AG20443 (cell line): ENCODE measurements around the gene SCP2.
A peak's percentile ranks its signal among the peaks of the same experiment; 100 is the strongest.

Experiments used
- DNase-seq: peaks from one replicate; pipeline ENCODE4 v3.0.0; 2012; ENCODE audit warnings: low spot score, mixed read lengths

The SCP2 gene

DNA sequence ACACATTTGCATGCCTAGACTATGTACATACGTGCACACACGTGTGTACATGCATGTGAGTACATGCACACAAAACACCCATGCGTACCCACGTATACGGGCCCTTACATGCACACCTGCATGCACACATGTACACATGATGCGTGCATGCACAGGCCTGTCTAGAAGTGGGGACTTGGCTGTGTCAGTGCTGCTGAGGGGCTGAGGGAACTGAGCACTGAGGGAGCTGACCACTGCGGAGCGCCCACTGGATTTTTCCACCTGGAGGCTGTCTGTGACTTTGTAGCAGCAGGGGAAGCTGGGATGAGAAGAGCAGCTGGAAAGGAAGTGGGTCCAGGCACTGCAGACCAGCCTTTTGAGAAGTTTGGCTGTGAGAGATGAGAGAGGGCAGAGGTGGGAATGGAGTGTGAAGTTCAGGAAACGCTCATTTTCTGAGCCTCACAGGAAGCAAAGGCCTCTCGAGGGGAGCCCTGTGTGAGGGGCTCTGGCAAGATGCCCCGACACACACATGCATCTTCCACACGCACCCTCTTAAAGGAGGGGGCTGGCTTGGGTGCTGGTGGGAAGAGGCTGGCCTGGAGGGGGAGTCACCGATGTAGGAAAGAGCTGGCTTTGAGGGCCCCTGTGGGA is 155.9 kb downstream of the SCP2 start:
- no peak for DNase-seq

- DNase-seq = no peak
Observed at GRCh38 chr1:53083636-53084588, 156.8 kb downstream of the SCP2 start.

DNA sequence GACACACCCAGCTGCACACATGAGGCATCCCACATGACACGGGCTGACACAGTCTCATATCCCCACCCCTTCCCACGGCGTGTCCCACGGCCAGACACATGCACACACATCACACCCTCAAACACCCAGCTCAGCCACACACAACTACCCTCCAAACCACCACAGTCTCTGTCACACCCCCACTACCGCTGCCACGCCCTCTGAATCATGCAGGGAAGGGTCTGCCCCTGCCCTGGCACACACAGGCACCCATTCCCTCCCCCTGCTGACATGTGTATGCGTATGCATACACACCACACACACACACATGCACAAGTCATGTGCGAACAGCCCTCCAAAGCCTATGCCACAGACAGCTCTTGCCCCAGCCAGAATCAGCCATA is 157.5 kb downstream of the SCP2 start:
- no peak for DNase-seq

GRCh38 chr1:53085405-53085804 is 158.3 kb downstream of the SCP2 start:
- no peak for DNase-seq

- no peak for DNase-seq
Observed at GRCh38 chr1:53086491-53087070, 159.5 kb downstream of the SCP2 start.

- DNase-seq = no peak
Observed at GRCh38 chr1:53087332-53088285, 160.5 kb downstream of the SCP2 start.

- no peak for DNase-seq
Observed at GRCh38 chr1:53088616-53089300, 161.7 kb downstream of the SCP2 start.

GRCh38 chr1:53089478-53090226 is 162.6 kb downstream of the SCP2 start:
- no peak for DNase-seq

DNA sequence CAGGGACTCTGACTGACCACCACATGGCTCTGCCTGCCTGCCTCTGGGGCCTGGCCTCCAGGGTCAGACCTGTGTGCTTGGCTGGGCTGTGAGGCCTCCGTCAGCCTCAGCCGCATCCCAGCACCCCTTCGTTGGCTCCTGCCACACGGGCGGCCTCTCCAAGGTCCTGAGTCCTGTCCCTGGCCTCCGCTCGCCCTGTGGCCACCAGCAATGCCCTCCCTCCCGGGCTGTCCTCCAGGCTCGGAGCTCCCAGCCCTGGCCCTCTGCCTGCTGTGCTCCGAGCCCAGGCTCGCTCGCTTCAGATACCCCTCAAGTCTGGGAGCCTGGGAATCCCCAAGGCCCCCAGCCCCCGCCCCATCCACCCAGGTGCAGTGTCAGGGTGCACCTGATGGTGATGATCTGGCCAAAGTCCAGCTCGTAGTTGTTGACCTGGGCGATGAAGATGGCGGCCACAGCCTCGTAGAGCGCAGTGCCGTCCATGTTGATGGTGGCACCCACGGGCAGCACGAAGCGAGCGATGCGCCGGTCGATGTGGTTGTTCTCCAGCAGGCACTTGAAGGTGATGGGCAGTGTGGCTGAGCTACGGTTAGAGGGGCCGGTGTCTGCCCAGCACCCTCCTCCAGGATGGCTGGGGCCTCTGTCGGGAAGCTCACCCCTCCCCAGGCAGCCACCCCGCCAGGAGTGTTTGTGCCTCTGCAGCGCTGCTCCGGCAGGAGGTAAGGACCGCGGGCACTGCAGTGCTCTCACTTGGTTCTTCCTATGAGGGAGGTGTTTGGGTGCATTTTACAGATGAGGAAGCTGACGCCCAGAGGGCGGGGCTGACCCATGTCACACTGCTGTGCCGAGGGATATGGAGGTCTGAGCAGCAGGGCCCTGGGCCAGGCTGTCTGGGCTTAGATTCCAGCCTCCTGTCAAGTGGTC is 163.4 kb downstream of the SCP2 start:
- no peak for DNase-seq

DNA sequence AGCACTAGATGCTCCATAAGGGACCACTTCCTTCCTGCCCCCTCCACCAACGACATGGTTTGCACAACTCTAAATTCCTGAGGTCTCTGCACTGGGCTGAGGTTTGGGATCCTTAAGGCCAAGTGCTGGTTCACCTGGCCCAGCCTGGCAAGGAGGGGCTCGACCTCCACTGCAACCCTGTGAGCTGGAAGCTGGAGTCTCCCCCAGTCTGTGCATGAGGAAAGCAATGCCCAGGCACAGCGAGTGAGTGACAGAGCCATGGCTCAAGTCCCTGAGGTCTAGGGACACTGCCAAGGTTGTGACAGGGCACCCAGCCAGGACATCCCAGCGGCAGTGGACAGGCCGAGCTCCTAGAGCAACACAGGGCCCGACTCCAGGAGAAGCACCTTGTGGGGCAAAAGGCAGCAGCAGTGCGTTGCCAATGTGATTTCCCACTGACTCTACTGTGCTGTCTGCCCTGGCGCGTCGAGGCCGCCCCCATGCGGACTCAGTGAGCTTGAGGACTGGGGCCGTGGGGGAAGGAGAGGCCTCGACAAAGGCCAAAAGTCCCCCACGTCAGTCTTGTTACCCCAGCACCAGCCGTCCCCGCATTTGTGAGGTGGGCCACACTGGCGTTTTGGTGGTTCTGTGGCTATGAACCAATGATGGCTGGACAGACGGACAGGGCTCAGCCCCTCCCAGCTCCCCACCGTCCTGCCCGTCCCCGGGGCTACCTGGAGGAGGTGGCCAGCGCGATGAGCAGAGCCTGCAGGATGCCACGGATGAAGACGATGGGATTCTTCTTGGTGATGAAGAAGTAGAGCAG is 165.0 kb downstream of the SCP2 start:
- DNase-seq = peak; percentile 50

- DNase-seq = no peak
Observed at GRCh38 chr1:53092659-53093450, 165.8 kb downstream of the SCP2 start.

- DNase-seq = no peak
Observed at GRCh38 chr1:53093451-53093754, 166.3 kb downstream of the SCP2 start.

GRCh38 chr1:53093778-53094532 is 166.9 kb downstream of the SCP2 start:
- no peak for DNase-seq

DNA sequence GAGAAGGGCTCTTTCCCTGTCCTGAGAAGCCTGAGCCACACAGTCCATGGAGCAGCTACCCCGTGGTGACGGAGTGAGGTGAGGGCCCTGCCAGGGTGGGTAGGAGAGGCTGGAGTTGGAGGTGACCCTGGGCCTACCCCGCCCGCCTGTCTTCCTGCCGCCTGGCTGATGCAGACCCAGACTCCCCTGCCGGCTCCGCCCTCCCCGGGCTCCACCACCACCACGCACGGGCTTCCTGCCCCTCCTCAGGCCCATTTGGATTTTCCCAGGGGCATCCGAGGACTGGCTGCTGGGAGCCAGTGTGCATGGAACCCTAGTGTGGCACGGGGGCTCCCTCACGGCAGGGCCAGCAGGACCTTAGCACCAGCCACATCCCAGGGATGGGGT is 167.4 kb downstream of the SCP2 start:
- no peak for DNase-seq
